Panc1 (cell line): ENCODE results near the gene H1-8.

Experiments used
- POLR2AphosphoS5 ChIP-seq: IDR thresholded peaks from 2 replicates; pipeline ENCODE4 v1.6.1; 2012; ENCODE audit warnings: mild to moderate bottlenecking, low read depth, low read length, moderate library complexity
- REST ChIP-seq, 2 experiments: IDR thresholded peaks; 2 replicates each; pipeline ENCODE4 v1.6.1; 2011 to 2012; ENCODE audit warnings: low read depth in 2 of 2, control low read depth in 1 of 2, low read length in 1 of 2, mild to moderate bottlenecking in 1 of 2, moderate library complexity in 1 of 2; ENCODE audit not compliant: insufficient read depth in 1 of 2
- SIN3A ChIP-seq: IDR thresholded peaks from 2 replicates; pipeline ENCODE4 v1.6.1; 2012; ENCODE audit warnings: low read depth, mild to moderate bottlenecking, low read length, moderate library complexity, borderline replicate concordance; ENCODE audit not compliant: insufficient read depth
- TF ChIP-seq, protein P1 (sequence below): fragments of 450-650 bp; IDR thresholded peaks from 2 replicates; pipeline ENCODE4 v1.5.1; 2017; ENCODE audit warnings: mild to moderate bottlenecking

GRCh38 chr3:129518038-129518561, 24.9 kb upstream of the H1-8 start:
- TF ChIP-seq, protein P1, sequence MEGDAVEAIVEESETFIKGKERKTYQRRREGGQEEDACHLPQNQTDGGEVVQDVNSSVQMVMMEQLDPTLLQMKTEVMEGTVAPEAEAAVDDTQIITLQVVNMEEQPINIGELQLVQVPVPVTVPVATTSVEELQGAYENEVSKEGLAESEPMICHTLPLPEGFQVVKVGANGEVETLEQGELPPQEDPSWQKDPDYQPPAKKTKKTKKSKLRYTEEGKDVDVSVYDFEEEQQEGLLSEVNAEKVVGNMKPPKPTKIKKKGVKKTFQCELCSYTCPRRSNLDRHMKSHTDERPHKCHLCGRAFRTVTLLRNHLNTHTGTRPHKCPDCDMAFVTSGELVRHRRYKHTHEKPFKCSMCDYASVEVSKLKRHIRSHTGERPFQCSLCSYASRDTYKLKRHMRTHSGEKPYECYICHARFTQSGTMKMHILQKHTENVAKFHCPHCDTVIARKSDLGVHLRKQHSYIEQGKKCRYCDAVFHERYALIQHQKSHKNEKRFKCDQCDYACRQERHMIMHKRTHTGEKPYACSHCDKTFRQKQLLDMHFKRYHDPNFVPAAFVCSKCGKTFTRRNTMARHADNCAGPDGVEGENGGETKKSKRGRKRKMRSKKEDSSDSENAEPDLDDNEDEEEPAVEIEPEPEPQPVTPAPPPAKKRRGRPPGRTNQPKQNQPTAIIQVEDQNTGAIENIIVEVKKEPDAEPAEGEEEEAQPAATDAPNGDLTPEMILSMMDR = no peak
- TF ChIP-seq REST (IDR thresholded peaks at IDR 0.05; ENCODE audit: insufficient read depth in 1 of 2, low read depth in 2 of 2, low read length in 1 of 2) = no peak
- no peak for TF ChIP-seq POLR2AphosphoS5
- no peak for TF ChIP-seq SIN3A
